Retinal pigment epithelial cell (primary cell): ENCODE measurements around the gene PRLR.

Source experiments
- DNase-seq: peaks from one replicate; pipeline ENCODE4 v3.0.0-alpha.2; 2010; ENCODE audit warnings: low read depth
- H3K4me3 ChIP-seq: 2 replicates; pipeline ENCODE4 v1.5.1; 2011; ENCODE audit warnings: mild to moderate bottlenecking, low read length, control low read depth, moderate library complexity
- CTCF ChIP-seq: conservative IDR thresholded peaks from 2 replicates; pipeline ENCODE4 v1.5.1; 2011; ENCODE audit warnings: low read depth, low read length, control low read depth, inconsistent platforms

PRLR gene

DNA sequence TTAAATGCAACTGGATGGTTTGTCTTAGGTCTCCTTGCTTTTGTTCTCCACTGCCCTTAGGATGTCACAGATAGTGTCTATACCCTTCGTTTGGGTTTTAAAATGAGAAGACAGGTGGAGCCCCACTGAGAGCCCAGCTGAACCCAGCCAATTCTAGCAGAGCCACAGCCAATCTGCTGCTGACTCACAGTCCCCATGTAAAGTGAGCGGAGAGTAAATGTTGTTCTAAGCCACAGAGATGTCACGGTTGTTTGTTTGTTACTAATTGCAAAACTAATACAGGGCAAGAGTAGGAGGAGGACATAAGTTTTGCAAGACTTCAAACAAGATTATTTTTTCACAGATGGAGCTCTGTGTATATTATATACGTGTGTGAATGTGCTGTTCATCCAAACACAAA lies 132.1 kb downstream of the PRLR start:
- H3K4me3 ChIP-seq: no peak overlapping the region
- DNase-seq: no peak
- no peak for TF ChIP-seq CTCF

GRCh38 chr5:35096932-35097331 lies 133.4 kb downstream of the PRLR start:
- DNase-seq: no peak
- no peak for TF ChIP-seq CTCF
- no peak overlapping the region for H3K4me3 ChIP-seq

DNA sequence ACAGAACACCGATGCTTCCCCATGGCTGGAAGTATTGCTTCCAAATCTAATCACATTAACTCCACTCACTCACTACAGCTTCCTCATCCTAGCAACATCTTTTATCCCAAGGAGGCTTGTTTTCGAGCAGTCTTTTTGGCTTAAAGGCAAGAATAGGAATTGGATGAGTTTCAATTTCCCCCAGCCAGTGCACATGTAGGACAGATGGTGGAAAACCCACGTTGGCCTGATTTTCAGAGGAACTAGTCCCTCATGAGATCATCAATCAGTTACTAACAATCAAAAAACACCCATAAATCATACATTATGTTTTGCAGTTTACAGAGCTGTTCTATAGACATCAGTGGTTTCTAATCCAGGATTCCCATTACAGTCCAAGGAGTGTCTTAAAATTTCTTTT lies 134.1 kb downstream of the PRLR start:
- no peak for TF ChIP-seq CTCF
- H3K4me3 ChIP-seq: no peak overlapping the region
- DNase-seq: no peak

- DNase-seq: no peak
- no peak for TF ChIP-seq CTCF
- H3K4me3 ChIP-seq: no peak overlapping the region
Measured at GRCh38 chr5:35095366-35095765, 134.9 kb downstream of the PRLR start.

- no peak overlapping the region for H3K4me3 ChIP-seq
- TF ChIP-seq CTCF: no peak
- no peak for DNase-seq
Measured at GRCh38 chr5:35094948-35095347, 135.3 kb downstream of the PRLR start.

- no peak for DNase-seq
- no peak overlapping the region for H3K4me3 ChIP-seq
- TF ChIP-seq CTCF: no peak
Measured at GRCh38 chr5:35092703-35093102, 137.6 kb downstream of the PRLR start.

DNA sequence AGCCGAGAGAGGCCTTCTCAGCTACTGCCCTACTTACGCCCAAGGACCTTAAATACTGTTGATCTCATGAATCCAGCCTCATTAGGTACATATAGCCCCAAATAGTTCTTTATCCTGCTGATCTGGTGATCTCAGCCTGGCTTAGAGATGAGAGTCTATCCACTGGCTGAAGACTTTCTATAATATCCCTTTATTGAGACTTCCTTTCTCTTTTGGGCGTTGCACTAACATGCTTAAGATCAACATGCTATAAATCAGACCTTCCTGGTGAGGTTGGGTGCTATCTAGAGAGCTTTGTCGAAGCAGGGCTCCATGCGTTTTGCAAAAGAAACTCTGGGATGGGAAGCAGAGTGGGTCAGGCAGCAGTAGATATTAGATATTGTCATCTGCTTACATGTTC lies 138.6 kb downstream of the PRLR start:
- no peak for TF ChIP-seq CTCF
- DNase-seq: no peak
- no peak overlapping the region for H3K4me3 ChIP-seq
